H1 (cell line): ENCODE measurements around the gene CHD2. TPM values are rescaled to one million over a fixed set of nuclear protein-coding genes. Genes with fewer than 3 reads are reported as not detected.

Experiments
- CTCF ChIA-PET: fragments of 300-600 bp; sonication (Branson Sonifier 250); formaldehyde crosslinking; loops from one replicate; lab custom pipeline; 2021; ENCODE audit not compliant: partially characterized antibody; lab: Charles Lee
- POLR2A ChIA-PET: fragments of 300-600 bp; sonication (Branson Sonifier 250); formaldehyde crosslinking; loops from one replicate; lab custom pipeline; 2021; ENCODE audit warnings: inconsistent platforms; ENCODE audit not compliant: partially characterized antibody; lab: Charles Lee
- DNase-seq, 2 experiments: peaks; one replicate each; pipeline versions ENCODE4 v3.0.0 to v3.0.0-alpha.2; 2010 to 2022; ENCODE audit warnings: low spot score in 2 of 2, low read depth in 1 of 2, mixed read lengths in 1 of 2
- FAIRE-seq: peaks from 2 replicates; lab custom pipeline; 2011; peaks lifted over from hg19 to GRCh38; lab: Jason Lieb, UNC
- H2AFZ ChIP-seq: 2 replicates; pipeline ENCODE4 v1.8.1; 2012; ENCODE audit warnings: low read length, inconsistent platforms
- H2AK5ac ChIP-seq: 2 replicates; pipeline ENCODE4 v1.6.1; 2013; ENCODE audit warnings: low read depth, low read length
- H2BK120ac ChIP-seq: replicated peaks from 2 replicates; pipeline ENCODE3; 2013; ENCODE audit warnings: low read depth, low read length, inconsistent platforms
- H2BK12ac ChIP-seq: 2 replicates; pipeline ENCODE4 v1.6.1; 2013; ENCODE audit warnings: low read depth, low read length
- H2BK15ac ChIP-seq: 2 replicates; pipeline ENCODE4 v1.6.1; 2013; ENCODE audit warnings: low read length
- H2BK20ac ChIP-seq: 2 replicates; pipeline ENCODE4 v1.6.1; 2013; ENCODE audit warnings: low read length
- H2BK5ac ChIP-seq: 2 replicates; pipeline ENCODE4 v1.6.1; 2013; ENCODE audit warnings: low read depth, low read length
- H3K14ac ChIP-seq: 2 replicates; pipeline ENCODE4 v1.6.1; 2013; ENCODE audit warnings: inconsistent platforms; ENCODE audit not compliant: insufficient read length
- H3K18ac ChIP-seq: 2 replicates; pipeline ENCODE4 v1.6.1; 2013; ENCODE audit warnings: low read length; ENCODE audit errors: extremely low read depth
- H3K23ac ChIP-seq: 2 replicates; pipeline ENCODE4 v1.6.1; 2013; ENCODE audit warnings: inconsistent platforms; ENCODE audit not compliant: insufficient read length
- H3K23me2 ChIP-seq: 2 replicates; pipeline ENCODE4 v1.6.1; 2013; ENCODE audit warnings: low read depth, low read length
- H3K27ac ChIP-seq: 2 replicates; pipeline ENCODE4 v1.6.1; 2011; ENCODE audit warnings: low read depth, low read length, inconsistent platforms
- H3K27me3 ChIP-seq, 4 experiments: replicated peaks in 1 of 4; 1 replicate in 1 of 4; 2 replicates in 3 of 4; pipeline versions ENCODE4 v1.6.1 to v1.8.1; 2011 to 2013; ENCODE audit warnings: low read length in 3 of 4, mild to moderate bottlenecking in 3 of 4, inconsistent platforms in 2 of 4, mixed read lengths in 2 of 4, moderate library complexity in 1 of 4; ENCODE audit not compliant: control insufficient read depth in 3 of 4, insufficient read depth in 3 of 4; ENCODE audit errors: extremely low read depth in 1 of 4
- H3K36me3 ChIP-seq, 4 experiments: 2 replicates each; pipeline versions ENCODE4 v1.6.1 to v1.8.1; 2011 to 2013; ENCODE audit warnings: mild to moderate bottlenecking in 4 of 4, low read length in 3 of 4, moderate library complexity in 2 of 4, control low read depth in 1 of 4, inconsistent platforms in 1 of 4; ENCODE audit not compliant: insufficient read depth in 4 of 4, control insufficient read depth in 2 of 4
- H3K4ac ChIP-seq: replicated peaks from 2 replicates; pipeline ENCODE3; 2013; ENCODE audit warnings: low read length, low read depth, mixed read lengths, inconsistent platforms; ENCODE audit not compliant: insufficient read length
- H3K4me1 ChIP-seq, 4 experiments: replicated peaks in 1 of 4; 1 replicate in 1 of 4; 2 replicates in 3 of 4; pipeline versions ENCODE4 v1.6.1 to v1.8.1; 2011 to 2013; ENCODE audit warnings: low read length in 3 of 4, inconsistent platforms in 2 of 4, mixed read lengths in 1 of 4; ENCODE audit not compliant: insufficient read depth in 4 of 4, control insufficient read depth in 3 of 4
- H3K4me2 ChIP-seq, 2 experiments: 2 replicates each; pipeline versions ENCODE4 v1.6.1 to v1.8.1; 2011 to 2013; ENCODE audit warnings: low read depth in 2 of 2, low read length in 2 of 2, control low read depth in 1 of 2, inconsistent platforms in 1 of 2, mild to moderate bottlenecking in 1 of 2; ENCODE audit not compliant: insufficient read depth in 1 of 2
- H3K4me3 ChIP-seq, 4 experiments: fragments of 200-600, 300-600 bp in 1 of 4; sonication (generic), shearing (Covaris generic), sonication (Bioruptor Twin) in 1 of 4; 2 replicates each; pipeline versions ENCODE4 v1.5.1 to v1.8.1; 2011 to 2016; ENCODE audit warnings: low read length in 4 of 4, low read depth in 3 of 4, control low read depth in 2 of 4, inconsistent platforms in 2 of 4, mild to moderate bottlenecking in 2 of 4, mixed read lengths in 1 of 4, moderate library complexity in 1 of 4; ENCODE audit not compliant: insufficient read depth in 2 of 4; ENCODE audit errors: extremely low read depth in 1 of 4
- H3K56ac ChIP-seq: replicated peaks from 2 replicates; pipeline ENCODE3; 2013; ENCODE audit warnings: low read depth, mild to moderate bottlenecking, mixed read lengths, low read length, inconsistent platforms; ENCODE audit not compliant: insufficient read length
- H3K79me1 ChIP-seq: 2 replicates; pipeline ENCODE4 v1.6.1; 2013; ENCODE audit warnings: low read depth, low read length, control low read depth
- H3K79me2 ChIP-seq, 2 experiments: 2 replicates each; pipeline versions ENCODE4 v1.6.1 to v1.8.1; 2012 to 2013; ENCODE audit warnings: low read length in 2 of 2, mild to moderate bottlenecking in 2 of 2, inconsistent platforms in 1 of 2; ENCODE audit not compliant: insufficient read depth in 2 of 2, control insufficient read depth in 1 of 2
- H3K9ac ChIP-seq, 4 experiments: replicated peaks in 1 of 4; 1 replicate in 1 of 4; 2 replicates in 3 of 4; pipeline versions ENCODE4 v1.6.1 to v1.8.1; 2011 to 2013; ENCODE audit warnings: low read depth in 3 of 4, low read length in 3 of 4, control low read depth in 2 of 4, mild to moderate bottlenecking in 2 of 4, moderate library complexity in 2 of 4, inconsistent platforms in 1 of 4; ENCODE audit errors: extremely low read depth in 1 of 4
- H3K9me3 ChIP-seq, 2 experiments: 2 replicates each; pipeline versions ENCODE4 v1.6.1 to v1.8.1; 2012 to 2013; ENCODE audit warnings: mild to moderate bottlenecking in 2 of 2, moderate library complexity in 2 of 2, control low read depth in 1 of 2, inconsistent platforms in 1 of 2, low read depth in 1 of 2, low read length in 1 of 2, mixed read lengths in 1 of 2; ENCODE audit not compliant: insufficient read depth in 2 of 2
- H4K20me1 ChIP-seq, 2 experiments: replicated peaks in 1 of 2; 2 replicates each; pipeline versions ENCODE3 to v1.8.1; 2011 to 2013; ENCODE audit warnings: inconsistent platforms in 2 of 2, low read length in 2 of 2, mild to moderate bottlenecking in 1 of 2; ENCODE audit not compliant: insufficient read depth in 2 of 2, control insufficient read depth in 1 of 2
- H4K5ac ChIP-seq: 2 replicates; pipeline ENCODE4 v1.6.1; 2013; ENCODE audit warnings: low read length, low read depth, mixed read lengths, inconsistent platforms; ENCODE audit not compliant: insufficient read length
- H4K8ac ChIP-seq: 2 replicates; pipeline ENCODE4 v1.8.0; 2013; ENCODE audit warnings: mild to moderate bottlenecking, moderate library complexity, low read length, inconsistent platforms; ENCODE audit not compliant: insufficient read depth; ENCODE audit errors: extremely low read depth
- H4K91ac ChIP-seq: replicated peaks from 2 replicates; pipeline ENCODE3; 2013; ENCODE audit warnings: low read length, mixed read lengths, inconsistent platforms; ENCODE audit not compliant: insufficient read length
- BACH1 ChIP-seq: IDR thresholded peaks from 2 replicates; pipeline ENCODE4 v1.6.1; 2012; ENCODE audit warnings: low read length, improper control_type of control experiment
- CBX5 ChIP-seq: fragments of 300-800, 300-1000 bp; sonication (generic); IDR thresholded peaks from 2 replicates; pipeline ENCODE4 v1.7.1; 2016; ENCODE audit warnings: antibody characterized with exemption, low read length, low read depth
- CBX8 ChIP-seq: fragments of 300-800, 300-1000 bp; sonication (generic); IDR thresholded peaks from 2 replicates; pipeline ENCODE4 v1.7.1; 2016; ENCODE audit warnings: low read depth, low read length, borderline replicate concordance
- EP300 ChIP-seq, 2 experiments: IDR thresholded peaks; 1 replicate in 1 of 2; 2 replicates in 1 of 2; pipeline ENCODE4 v1.6.1; 2011 to 2012; ENCODE audit warnings: low read depth in 2 of 2, low read length in 2 of 2, mild to moderate bottlenecking in 2 of 2, borderline replicate concordance in 1 of 2, inconsistent platforms in 1 of 2, moderate library complexity in 1 of 2
- EZH2 ChIP-seq: fragments of 200-600 bp; sonication (generic); IDR thresholded peaks from 2 replicates; pipeline ENCODE4 v1.7.1; 2012; ENCODE audit warnings: low read depth, mild to moderate bottlenecking, moderate library complexity, low read length, inconsistent platforms; ENCODE audit not compliant: severe bottlenecking
- GABPA ChIP-seq: IDR thresholded peaks from 2 replicates; pipeline ENCODE4 v1.6.1; 2011; ENCODE audit warnings: mild to moderate bottlenecking, low read length, moderate library complexity, borderline replicate concordance; ENCODE audit not compliant: insufficient read depth
- KDM4A ChIP-seq: IDR thresholded peaks from one replicate; pipeline ENCODE4 v1.7.1; 2012; ENCODE audit warnings: low read depth, mild to moderate bottlenecking, moderate library complexity, low read length, inconsistent platforms; ENCODE audit not compliant: severe bottlenecking
- RAD21 ChIP-seq, 2 experiments: IDR thresholded peaks in 1 of 2; conservative IDR thresholded peaks in 1 of 2; 2 replicates each; pipeline ENCODE4 v1.6.1; 2011; ENCODE audit warnings: low read depth in 2 of 2, low read length in 2 of 2, improper control_type of control experiment in 1 of 2, inconsistent platforms in 1 of 2, mild to moderate bottlenecking in 1 of 2, moderate library complexity in 1 of 2
- RNF2 ChIP-seq: fragments of 200-900, 300-1000 bp; sonication (generic); IDR thresholded peaks from 2 replicates; pipeline ENCODE4 v1.7.1; 2016; ENCODE audit warnings: borderline replicate concordance, low read depth, mild to moderate bottlenecking, antibody characterized with exemption, low read length; ENCODE audit not compliant: poor library complexity, severe bottlenecking; ENCODE audit errors: missing control alignments
- YY1 ChIP-seq: IDR thresholded peaks from 2 replicates; pipeline ENCODE4 v1.6.1; 2011; ENCODE audit warnings: low read depth, mild to moderate bottlenecking, low read length
- WGBS, 2 experiments: shearing (Covaris generic) in 1 of 2; methylation state at CpG; one replicate each; pipeline versions ENCODE4 v1.1.6 to v1.1.7; 2013 to 2015; ENCODE audit warnings: low lambda C conversion rate in 2 of 2, mixed read lengths in 2 of 2, inconsistent platforms in 1 of 2, low coverage in 1 of 2, missing lambda C conversion rate in 1 of 2; ENCODE audit not compliant: insufficient replicate concordance in 2 of 2, insufficient coverage in 1 of 2, insufficient read length in 1 of 2; ENCODE audit errors: extremely low coverage in 1 of 2, missing lambda C conversion rate in 1 of 2; 5-methylcytosine and 5-hydroxymethylcytosine counted together
- polyA plus RNA-seq, 7 experiments: library from polyadenylated mRNA; depleted of rRNA in 3 of 7; stranded (reverse) in 5 of 7; unstranded in 2 of 7; fragments of >200 nt in 5 of 7; fragments of 200-250 nt in 2 of 7; gene quantifications; 1 replicate in 5 of 7; 2 replicates in 1 of 7; 4 replicates in 1 of 7; pipeline versions ENCODE4 v1.2.1 to v1.2.3, GENCODE V29; 2011 to 2013; ENCODE audit warnings: missing spikeins in 2 of 7, mixed read lengths in 2 of 7
- total RNA-seq: library from RNA; stranded (reverse); fragmentation: NEBNext Ultra II Directional; extraction: Animal tissue kit (Norgen Biotek cat#: 25700); gene quantifications from 2 replicates; pipeline ENCODE4 v1.2.1, GENCODE V29; 2021

The CHD2 gene
- total and polyA plus RNA-seq, 2 of the 8 experiments (the other 6 are each of a cell fraction or from before 2014, with no cell fraction given): 28.8 to 70.0 TPM

GRCh38 chr15:93066834-93067648, 166.9 kb downstream of the CHD2 start:
- Histone ChIP-seq H3K23ac (no peak overlapping the region), H2AK5ac (no peak overlapping the region), H3K9ac (no peak overlapping the region), H3K4me3 (no peak overlapping the region), H3K56ac (no peak overlapping the region), H2BK5ac (no peak overlapping the region), H2AFZ (no peak overlapping the region), H4K20me1 (peaks cover 33 to 36% of the 10 kb centered on the region in 2 experiments), H3K9me3 (no peaks in the 10 kb centered on the region), H3K27ac (no peak overlapping the region), H2BK120ac (no peak overlapping the region), H3K36me3 (peaks cover 5 to 53% (median 13%) of the 10 kb centered on the region in 4 experiments), H3K4me2 (no peak overlapping the region), H3K4ac (no peak overlapping the region), H3K18ac (no peak overlapping the region; the same call in 1 of the 2 replicates), H3K79me2 (peaks cover 23 to 88% of the 10 kb centered on the region in 2 experiments), H3K27me3 (no peaks in the 10 kb centered on the region), H2BK15ac (no peak overlapping the region), H3K79me1 (peaks cover 24% of the 10 kb centered on the region), H4K8ac (no peak overlapping the region; the same call in 1 of the 2 replicates), H3K4me1 (peaks cover 19 to 55% (median 36%) of the 10 kb centered on the region in 4 experiments), H2BK20ac (no peak overlapping the region), H3K14ac (no peak overlapping the region), H4K91ac (no peak overlapping the region), H2BK12ac (no peak overlapping the region), H4K5ac (no peak overlapping the region), H3K23me2 (peaks cover 5% of the 10 kb centered on the region; the same call in 1 of the 2 replicates)
- WGBS, 2 experiments: 83% methylated on average over 7 of the region's 7 CpGs; no CpG with 5 or more reads in 1 of the 2 experiments
- ChIA-PET CTCF (interaction anchor here (0.7 to 7.3 kb wide), 4 partner anchors 9 to 233 kb away, joined by 3 to 56 read pairs (median 3); no protein-coding TSS in a partner anchor), POLR2A (interaction anchor here (0.9 to 7.8 kb wide), 2 partner anchors 5 to 23 kb away, joined by 3 to 62 read pairs; no protein-coding TSS in a partner anchor)
- DNase-seq (no peak), FAIRE-seq (no peak)
- TF ChIP-seq CBX5 (no peak), EP300 (IDR thresholded peaks at IDR 0.05; ENCODE audit: borderline replicate concordance in 1 of 2, low read depth in 2 of 2, low read length in 2 of 2) (no peak), GABPA (no peak), RNF2 (no peak), KDM4A (no peak), EZH2 (no peak), CBX8 (no peak), RAD21 (IDR thresholded peaks at IDR 0.05 in 1 of 2, conservative IDR thresholded peaks at IDR 0.05 in 1 of 2; ENCODE audit: low read depth in 2 of 2, low read length in 2 of 2) (no peak), BACH1 (no peak), YY1 (no peak)
